ENCODE data around the gene SERPINA10. TPM values are rescaled to one million over a fixed set of nuclear protein-coding genes. Genes with fewer than 3 reads are reported as not detected.

The SERPINA10 gene
- polyA plus RNA-seq, 1 of the 3 experiments (the other 2 are of a cell fraction), result not detected

- ChIA-PET POLR2A (no interaction called here), CTCF (no interaction called here)
- Histone ChIP-seq H3K4me1 (ENCODE audit: control insufficient read depth in 1 of 2, insufficient read depth in 2 of 2, low read depth in 1 of 2, low read length in 1 of 2) (no peaks in the 10 kb centered on the region), H3K4me2 (no peak overlapping the region), H3K36me3 (replicated peaks in 1 of 2; ENCODE audit: control insufficient read depth in 1 of 2, insufficient read depth in 2 of 2, low read length in 1 of 2) (no peaks in the 10 kb centered on the region), H3K4me3 (ENCODE audit: low read depth in 2 of 2, low read length in 1 of 2) (no peak overlapping the region), H3K9ac (no peak overlapping the region), H3K79me2 (ENCODE audit: insufficient read depth) (no peaks in the 10 kb centered on the region), H3F3A (replicated peaks; ENCODE audit: insufficient read depth) (peaks cover 9% of the 10 kb centered on the region), H3K9me3 (no peaks in the 10 kb centered on the region), H3K27ac (ENCODE audit: low read depth in 2 of 2, low read length in 1 of 2) (no peak overlapping the region), H4K20me1 (ENCODE audit: insufficient read depth) (no peaks in the 10 kb centered on the region), H2AFZ (ENCODE audit: low read depth) (no peak overlapping the region), H3K9me2 (no peaks in the 10 kb centered on the region), H3K27me3 (ENCODE audit: insufficient read depth) (no peaks in the 10 kb centered on the region)
- 28% methylated on average over 6 of the region's 8 CpGs for WGBS (ENCODE audit: low lambda C conversion rate)
- TF ChIP-seq ELF1 (IDR thresholded peaks at IDR 0.05), result no peak
- TF ChIP-seq IRF3 (IDR thresholded peaks at IDR 0.05; ENCODE audit: low read depth, low read length), result no peak
- TF ChIP-seq MAX (IDR thresholded peaks at IDR 0.05; ENCODE audit: low read depth), result no peak
- no peak for TF ChIP-seq REST (IDR thresholded peaks at IDR 0.05; ENCODE audit: low read depth, low read length)
- TF ChIP-seq MXI1 (IDR thresholded peaks at IDR 0.05; ENCODE audit: low read depth, low read length), result no peak
- no peak for TF ChIP-seq FOSL2 (IDR thresholded peaks at IDR 0.05; ENCODE audit: borderline replicate concordance, low read depth)
- no peak for TF ChIP-seq RCOR1 (IDR thresholded peaks at IDR 0.05; ENCODE audit: low read length)
- no peak for TF ChIP-seq CTCF (IDR thresholded peaks at IDR 0.05)
- TF ChIP-seq TCF12 (IDR thresholded peaks at IDR 0.05), result no peak
- DNase-seq, result no peak
Observed at GRCh38 chr14:94290197-94290596, 2.9 kb downstream of the SERPINA10 start.

Data from SK-N-SH (cell line).